Middle frontal gyrus (tissue), 1 donor: Measurements from ENCODE around the gene SV2A.
"Not testable (repeated sequence)": the region's sequence is repeated elsewhere in the genome, so short reads cannot be mapped to it uniquely, and the experiment has no call there.

Experiments used
- DNase-seq: peaks from one replicate; pipeline ENCODE4 v3.0.0-alpha.2; 2015; ENCODE audit warnings: low spot score; ENCODE audit errors: extremely low spot score

SV2A gene

DNA sequence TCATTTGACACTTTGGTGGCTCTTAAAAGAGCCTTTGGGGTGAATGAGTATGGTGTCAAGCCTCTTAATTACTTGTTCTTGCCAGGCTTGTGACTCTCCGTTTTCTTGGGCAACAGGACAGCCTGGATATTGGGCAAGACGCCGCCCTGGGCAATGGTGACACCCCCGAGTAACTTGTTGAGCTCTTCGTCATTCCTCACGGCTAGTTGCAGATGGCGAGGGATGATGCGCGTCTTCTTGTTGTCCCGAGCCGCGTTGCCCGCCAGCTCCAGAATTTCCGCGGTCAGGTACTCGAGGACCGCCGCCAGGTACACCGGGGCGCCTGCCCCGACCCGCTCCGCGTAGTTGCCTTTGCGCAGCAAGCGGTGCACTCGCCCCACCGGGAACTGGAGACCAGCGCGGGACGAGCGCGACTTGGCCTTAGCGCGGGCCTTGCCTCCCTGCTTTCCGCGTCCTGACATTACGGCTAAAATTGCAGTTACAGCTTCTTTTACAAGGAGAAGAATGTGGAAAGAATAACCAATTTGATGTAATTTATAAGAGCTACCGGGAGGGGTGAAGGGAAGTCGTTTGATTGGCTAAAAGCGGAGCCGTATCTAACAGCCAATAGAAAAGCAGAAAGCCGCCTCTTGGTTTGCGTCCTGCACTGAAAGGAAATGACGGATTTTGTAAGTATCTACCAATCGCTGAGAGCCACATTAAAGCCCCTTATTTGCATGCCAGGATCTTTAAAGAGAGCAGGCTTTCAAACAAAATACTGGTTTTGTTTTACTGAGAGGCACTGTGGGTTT is 30.0 kb downstream of the SV2A start:
- peak; percentile 97 for DNase-seq

DNA sequence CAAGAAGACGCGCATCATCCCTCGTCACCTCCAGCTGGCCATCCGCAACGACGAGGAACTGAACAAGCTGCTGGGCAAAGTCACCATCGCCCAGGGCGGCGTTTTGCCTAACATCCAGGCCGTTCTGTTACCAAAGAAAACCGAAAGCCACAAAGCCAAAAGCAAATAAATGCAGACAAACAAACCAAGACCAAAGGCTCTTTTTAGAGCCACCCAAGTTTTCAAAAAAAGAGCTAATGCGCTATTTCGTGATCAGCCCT is 30.5 kb downstream of the SV2A start:
- not testable (repeated sequence) for DNase-seq

DNA sequence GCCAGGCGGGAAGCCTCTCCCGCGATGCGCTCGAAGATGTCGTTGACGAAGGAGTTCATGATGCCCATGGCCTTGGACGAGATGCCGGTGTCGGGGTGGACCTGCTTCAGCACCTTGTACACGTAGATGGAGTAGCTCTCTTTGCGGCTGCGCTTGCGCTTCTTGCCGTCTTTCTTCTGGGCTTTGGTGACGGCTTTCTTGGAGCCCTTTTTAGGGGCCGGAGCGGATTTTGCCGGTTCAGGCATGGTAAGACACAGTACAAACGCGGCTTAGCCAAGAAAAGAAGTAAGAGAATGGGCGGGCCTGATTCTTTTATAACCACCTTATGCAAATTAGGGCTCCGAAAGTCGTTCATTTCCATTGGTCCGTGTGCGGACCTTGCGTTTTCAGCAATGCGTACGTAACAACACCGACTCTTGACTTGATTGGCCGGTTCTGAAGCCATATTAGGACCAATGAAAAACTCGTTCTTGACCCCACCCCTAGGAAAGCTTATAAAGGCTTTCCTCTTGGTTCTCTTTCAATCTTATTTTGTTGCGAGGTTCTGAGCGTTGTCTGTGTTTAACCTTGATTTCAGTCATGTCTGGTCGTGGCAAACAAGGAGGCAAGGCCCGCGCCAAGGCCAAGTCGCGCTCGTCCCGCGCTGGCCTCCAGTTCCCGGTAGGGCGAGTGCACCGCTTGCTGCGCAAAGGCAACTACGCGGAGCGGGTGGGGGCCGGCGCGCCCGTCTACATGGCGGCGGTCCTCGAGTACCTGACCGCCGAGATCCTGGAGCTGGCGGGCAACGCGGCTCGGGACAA is 31.0 kb downstream of the SV2A start:
- peak; percentile 98 for DNase-seq

DNA sequence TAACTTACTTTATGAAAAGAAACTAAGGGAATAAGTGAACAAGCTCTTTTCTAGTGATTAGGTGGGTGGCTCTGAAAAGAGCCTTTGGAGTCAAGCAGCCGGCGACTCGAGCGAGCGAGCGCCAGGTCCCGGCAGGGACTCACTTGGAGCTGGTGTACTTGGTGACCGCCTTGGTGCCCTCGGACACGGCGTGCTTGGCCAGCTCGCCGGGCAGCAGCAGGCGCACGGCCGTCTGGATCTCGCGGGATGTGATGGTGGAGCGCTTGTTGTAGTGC is 31.6 kb downstream of the SV2A start:
- DNase-seq: not testable (repeated sequence)

DNA sequence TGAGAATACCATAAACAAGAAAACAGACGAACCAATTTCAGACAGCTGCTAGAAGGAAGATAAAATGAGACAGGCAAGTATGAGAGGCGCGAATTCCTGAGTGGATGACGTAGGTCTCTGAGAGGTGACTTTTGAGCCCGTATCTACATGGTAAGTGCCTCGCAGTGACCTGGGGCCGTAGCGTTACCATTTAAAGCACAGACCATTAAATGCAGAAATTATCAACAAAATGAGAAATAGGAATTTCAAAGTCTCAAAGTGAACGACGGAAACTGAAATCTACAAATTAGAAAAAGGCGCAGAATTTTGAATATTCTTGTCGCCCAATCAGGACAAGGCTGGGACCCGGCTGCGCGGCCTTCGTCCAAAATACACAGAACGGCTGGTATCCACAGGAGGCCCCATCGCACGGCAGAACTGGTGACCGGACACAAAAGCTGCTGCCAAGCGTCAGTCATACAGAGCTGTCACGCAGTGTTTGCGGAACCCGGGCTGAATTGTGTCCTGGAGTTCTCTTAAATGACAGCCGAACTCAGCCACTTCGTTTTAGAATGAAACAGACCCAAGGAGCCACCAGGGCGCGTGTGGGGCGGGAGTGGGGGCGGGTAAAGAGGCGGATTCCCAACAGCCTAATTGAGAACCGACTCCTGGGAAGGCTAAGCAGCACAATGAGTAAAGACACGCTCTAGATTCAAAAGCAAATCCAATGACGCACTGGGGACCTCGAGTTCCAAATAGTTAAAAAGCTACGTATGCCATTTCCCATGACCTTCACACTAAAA is 32.1 kb downstream of the SV2A start:
- DNase-seq: peak; percentile 52

DNA sequence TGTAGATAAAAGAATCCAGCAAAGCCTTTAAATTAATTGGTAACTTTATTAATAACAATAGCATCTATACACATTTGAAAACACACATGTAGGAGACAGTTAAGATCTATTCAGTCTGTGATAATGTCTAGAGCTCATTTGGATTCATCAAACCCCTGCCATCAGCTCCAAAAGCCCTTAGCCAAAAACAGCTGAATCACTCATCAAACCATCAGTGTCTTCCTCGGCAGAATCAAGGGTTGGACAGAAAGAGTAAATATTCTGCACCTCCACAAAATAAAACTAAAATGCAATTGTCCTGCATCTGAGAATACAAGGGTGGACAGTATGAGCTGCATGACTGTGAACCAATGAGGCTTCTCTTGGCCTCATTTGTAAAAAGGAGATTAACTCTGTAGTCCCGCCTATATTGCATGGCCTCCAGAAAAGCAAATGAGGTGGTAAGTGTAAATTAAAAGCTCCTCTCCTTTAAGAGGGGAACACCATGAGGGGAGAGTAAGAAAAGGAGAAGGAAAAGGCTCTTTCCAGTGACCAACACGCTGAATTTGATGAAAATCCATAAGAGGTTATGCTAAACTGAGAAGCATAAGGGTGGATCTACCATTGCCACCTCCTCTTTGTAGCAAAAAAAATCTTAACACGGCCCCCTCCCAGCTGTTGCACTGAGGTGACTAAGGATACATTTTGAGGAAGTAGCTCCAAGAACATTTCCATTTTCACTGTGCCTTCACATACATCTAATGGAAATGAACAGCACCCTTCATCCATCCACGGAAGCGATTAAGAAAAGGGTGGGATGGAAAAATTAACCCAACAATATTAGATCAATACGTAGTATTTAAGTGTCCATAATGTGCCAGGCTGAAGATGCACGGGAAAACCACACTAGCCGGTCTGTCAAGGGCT is 33.0 kb downstream of the SV2A start:
- DNase-seq: peak; percentile 8

DNA sequence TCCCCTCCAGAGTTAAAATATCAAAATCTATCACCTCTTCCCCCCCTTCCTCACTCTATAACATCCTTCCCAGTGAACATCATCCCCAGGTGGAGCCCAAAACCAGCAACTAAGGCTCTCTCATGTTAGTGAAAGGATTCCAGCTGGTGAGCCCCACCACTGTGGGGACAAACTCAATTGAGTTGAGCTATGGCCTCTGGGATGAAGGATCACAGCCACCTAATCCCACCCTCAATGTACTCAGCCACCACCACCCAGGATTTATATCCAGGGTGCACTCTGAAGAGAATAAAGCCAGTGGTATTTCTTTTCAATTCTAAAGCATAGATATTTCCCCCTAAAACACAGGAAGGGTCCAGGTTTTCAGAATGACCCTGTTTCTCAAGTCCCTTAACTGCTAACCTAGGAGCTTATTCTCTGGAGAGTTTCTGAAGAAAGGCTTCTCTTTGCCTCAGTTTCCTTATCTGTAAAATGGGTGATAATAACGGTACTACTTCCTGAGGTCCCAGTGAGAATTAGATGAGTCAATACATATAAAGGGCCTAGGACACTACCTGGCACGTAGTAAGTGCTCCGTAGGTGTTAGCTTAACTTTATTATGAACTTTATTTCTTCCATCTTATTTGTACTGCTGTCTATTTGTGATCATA is 33.9 kb downstream of the SV2A start:
- DNase-seq: no peak

DNA sequence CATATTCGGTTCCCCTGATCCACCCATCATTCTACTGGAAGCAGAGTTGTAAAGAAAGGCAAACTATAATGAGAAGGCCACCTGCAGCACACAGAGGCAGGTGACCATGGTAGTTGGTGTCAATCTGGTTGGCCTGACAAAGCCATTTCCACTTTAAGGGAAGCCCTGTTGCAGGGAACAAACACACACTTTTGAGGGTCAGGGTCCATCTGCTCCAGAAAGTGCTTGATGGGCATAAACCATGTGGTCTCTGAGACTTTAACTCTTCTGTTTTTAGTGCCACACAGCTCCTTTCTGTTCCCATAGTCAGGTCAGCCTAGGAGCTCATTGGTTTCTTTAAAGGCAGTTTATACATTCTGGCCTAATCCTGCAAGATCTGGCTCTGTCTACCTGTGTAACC is 35.8 kb downstream of the SV2A start:
- DNase-seq: no peak

DNA sequence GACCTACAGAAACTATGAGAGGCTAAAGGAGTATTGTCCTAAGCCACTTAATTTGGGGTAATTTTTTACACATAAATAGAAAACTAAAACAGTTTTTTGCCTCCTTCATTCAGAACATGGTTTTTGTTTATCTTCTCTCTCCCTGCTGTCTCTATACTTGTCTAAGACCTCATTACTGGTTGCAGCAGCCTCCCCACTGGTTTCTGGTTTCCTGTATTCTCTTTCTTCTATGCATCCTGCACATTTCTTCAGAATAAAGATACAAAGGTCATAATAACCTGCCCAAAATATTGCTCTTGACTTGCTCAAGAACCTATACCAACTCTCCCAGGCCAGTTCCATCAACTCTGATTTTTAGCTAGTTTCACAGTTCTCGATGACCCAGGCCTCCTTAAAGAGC is 38.1 kb downstream of the SV2A start:
- DNase-seq: no peak

DNA sequence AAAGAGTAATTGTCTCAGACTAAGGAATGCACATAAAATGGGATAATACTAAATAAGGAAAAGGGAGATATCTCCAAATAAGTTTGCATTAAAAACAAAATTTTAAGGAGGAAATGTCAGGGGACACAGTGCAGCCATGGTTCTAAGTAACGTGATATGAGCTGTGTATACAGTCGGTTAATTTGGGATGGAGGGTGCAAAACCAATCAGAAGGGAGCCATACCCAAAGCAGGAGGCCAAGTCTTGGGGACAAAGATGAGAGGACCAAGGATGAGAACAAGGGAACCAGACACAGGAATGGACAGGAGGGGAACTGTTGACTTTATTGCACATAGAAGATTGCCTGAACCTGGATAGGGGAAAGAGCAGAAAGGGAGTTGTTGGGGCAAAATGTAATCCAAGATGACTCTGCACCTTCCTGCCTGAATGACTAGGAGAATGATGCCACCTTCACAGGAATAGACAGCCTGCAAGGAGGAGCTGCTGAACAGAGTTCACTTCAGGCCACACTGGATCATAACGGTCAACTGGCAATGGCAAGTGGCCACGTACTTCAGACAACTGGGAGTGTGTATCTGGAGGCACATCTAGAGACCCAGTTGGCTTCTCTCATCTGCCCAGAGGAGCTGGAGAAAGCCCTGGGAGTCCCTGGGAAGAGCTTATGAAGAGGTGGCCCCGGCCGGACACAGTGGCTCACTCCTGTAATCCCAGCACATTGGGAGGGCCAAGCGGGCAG is 40.3 kb downstream of the SV2A start:
- DNase-seq: no peak

DNA sequence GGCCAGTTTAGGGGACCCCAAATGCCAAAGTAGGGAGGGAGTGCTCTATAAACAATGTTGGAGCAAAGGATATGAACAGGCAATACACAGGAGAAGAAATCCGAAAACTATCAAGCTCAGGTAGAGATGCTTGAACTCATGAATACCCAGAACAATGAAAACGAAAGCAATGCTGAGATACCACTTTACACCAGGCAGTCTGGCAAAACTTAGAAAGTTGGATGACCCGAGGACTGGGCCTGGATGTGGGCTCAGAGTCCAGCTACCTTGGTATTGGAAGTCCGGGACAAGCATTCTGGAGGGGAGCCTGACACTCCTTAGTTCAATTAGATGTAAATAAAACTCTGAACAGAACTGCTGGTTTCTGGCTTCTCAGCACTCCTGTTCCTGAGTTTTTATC is 44.6 kb downstream of the SV2A start:
- DNase-seq: not testable (repeated sequence)

DNA sequence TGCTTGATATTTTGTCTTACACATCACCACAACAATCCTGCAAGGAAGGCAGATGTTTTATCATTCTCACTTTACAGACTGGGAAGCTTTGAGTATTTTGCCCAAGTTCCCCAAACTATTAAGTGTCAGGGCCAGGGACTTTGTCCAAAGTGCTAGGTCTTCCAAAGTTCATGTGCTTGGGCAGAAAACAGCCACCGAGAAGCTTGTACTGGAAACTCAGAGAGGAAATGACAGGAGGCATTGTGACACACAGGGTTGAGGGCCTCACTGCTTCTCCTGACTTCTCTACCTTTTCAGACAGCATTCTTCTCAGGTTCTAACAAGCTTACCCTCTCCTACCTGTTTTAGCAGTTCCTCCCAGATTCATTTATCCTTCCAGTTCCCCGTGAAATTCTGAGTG is 50.8 kb downstream of the SV2A start:
- not testable (repeated sequence) for DNase-seq

DNA sequence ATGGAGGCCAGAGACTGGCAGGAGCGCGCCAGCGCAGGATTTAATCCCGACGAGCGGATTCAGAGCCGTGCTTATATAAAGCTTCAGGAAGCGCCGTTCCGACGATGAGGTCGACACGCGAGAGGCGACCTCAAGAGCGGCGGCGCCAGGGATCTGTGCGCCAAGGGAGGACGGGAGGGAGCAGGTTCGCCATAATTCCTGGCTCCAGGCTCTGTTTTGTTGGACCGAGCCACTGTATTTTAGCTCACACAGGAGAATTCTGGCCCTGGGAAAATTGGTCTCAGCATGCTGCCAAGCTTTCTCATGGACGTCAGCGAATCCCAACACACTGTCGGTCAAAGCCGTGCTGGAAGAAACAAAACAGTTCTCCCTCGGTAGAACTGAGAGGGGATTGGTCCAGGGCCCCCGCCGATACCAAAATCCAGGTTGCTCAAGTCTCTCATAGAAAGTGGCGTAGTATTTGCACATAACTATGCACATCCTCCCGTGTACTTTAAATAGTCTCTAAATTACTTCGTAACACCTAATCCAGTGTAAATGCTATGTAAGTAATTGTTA is 56.1 kb downstream of the SV2A start:
- not testable (repeated sequence) for DNase-seq

DNA sequence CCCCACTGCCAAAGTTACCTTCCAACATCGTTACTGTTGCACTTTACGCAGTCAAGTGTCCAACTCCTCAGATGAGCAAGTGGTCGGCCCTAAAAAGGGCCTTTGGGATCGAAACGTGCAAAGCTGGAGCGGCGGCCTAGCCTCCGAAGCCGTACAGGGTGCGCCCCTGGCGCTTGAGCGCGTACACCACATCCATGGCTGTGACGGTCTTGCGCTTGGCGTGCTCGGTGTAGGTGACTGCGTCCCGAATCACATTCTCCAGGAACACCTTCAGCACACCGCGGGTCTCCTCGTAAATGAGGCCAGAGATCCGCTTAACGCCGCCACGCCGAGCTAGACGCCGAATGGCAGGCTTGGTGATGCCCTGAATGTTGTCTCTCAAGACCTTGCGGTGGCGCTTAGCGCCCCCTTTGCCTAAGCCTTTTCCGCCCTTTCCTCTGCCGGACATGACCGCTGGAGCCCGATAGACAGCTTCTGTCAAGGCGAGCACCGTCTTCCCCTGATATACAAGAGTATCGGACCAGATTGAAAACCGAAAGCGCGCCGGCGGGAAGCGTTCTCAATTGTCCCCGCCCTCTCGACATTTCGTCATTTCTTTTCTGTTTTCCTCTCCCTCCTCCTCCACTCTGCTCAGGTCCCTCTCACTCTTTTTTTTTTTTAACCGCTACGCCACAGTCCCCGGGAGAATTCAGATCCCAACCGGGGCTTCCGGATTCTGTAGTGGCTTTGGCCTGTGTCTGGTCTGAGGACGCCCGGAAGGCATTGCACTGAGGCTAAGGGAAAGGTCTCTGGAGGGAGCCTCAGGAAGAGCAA is 56.8 kb downstream of the SV2A start:
- not testable (repeated sequence) for DNase-seq

DNA sequence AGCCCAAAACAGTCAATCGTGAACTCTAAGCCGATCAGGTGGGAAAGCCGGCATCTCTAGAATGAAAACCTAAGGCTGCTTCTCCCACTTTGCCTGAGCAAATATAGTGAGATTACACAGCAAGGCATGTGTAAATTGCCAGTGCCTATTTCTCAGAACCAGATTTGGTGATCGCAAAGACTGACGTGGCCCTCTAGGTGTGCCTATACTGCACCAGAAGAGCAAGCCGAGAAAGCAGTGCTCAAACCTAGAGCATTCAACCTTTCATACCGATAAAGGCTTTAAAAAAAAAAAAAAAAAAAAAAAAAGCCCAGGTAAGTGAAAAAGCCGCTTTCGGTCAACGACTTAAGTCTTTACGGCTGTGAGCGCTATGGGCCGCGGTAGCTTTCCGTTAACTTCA is 57.4 kb downstream of the SV2A start:
- DNase-seq: not testable (repeated sequence)
